ENCODE data around the gene SART1. TPM values are rescaled to one million over a fixed set of nuclear protein-coding genes. Genes with fewer than 3 reads are reported as not detected.
A peak's percentile ranks its signal among the peaks of the same experiment; 100 is the strongest.

Gene SART1
- total RNA-seq, 1 donor from 2014 or later: 36.5 TPM

GRCh38 chr11:65915101-65915820 lies 46.3 kb upstream of the SART1 start:
- peaks cover 5% of the 10 kb centered on the region for H3K36me3 ChIP-seq (ENCODE audit: insufficient read depth, low read length)
- H3K27me3 ChIP-seq (ENCODE audit: insufficient read depth, low read length): no peaks in the 10 kb centered on the region
- no peak for DNase-seq (ENCODE audit: low read depth)
- peaks cover 2% of the 10 kb centered on the region for H4K20me1 ChIP-seq (ENCODE audit: insufficient read depth, low read length)
- peaks cover 44% of the 10 kb centered on the region for H3K79me2 ChIP-seq (ENCODE audit: insufficient read depth, low read length)
- H3K4me1 ChIP-seq (ENCODE audit: insufficient read depth, low read length): peaks cover 70% of the 10 kb centered on the region
- peak overlapping the region; percentile 98 for H3K27ac Mint-ChIP-seq (ENCODE audit: unreplicated experiment)
- no peaks in the 10 kb centered on the region for H3K9me3 ChIP-seq (ENCODE audit: insufficient read depth, low read depth, low read length)
- TF ChIP-seq EZH2 (IDR thresholded peaks at IDR 0.05; ENCODE audit: insufficient read depth, low read length): no peak
- no peak for TF ChIP-seq CTCF (IDR thresholded peaks at IDR 0.05; ENCODE audit: insufficient read depth, low read depth, low read length)
- H3K27ac ChIP-seq (ENCODE audit: low read depth, low read length): peak overlapping the region; percentile 97
- H3K27me3 Mint-ChIP-seq (ENCODE audit: low read depth, unreplicated experiment): no peaks in the 10 kb centered on the region
- H3K4me3 Mint-ChIP-seq (ENCODE audit: unreplicated experiment): peak overlapping the region; percentile 31
- peaks cover 2% of the 10 kb centered on the region for H3K36me3 Mint-ChIP-seq (ENCODE audit: low read depth, unreplicated experiment)
- no peak overlapping the region for H2AFZ ChIP-seq (ENCODE audit: low read depth, low read length)
- peak overlapping the region; percentile 98 for H3K4me2 ChIP-seq (ENCODE audit: low read length)
- H3K4me3 ChIP-seq (ENCODE audit: insufficient read depth, low read depth, low read length): no peak overlapping the region
- peaks cover 34% of the 10 kb centered on the region for H3K4me1 Mint-ChIP-seq (ENCODE audit: low read depth, unreplicated experiment)
- H3K9me3 Mint-ChIP-seq (ENCODE audit: unreplicated experiment): no peaks in the 10 kb centered on the region
- FAIRE-seq: no peak
- peak overlapping the region; percentile 77 for H3K9ac ChIP-seq (ENCODE audit: low read length)

GRCh38 chr11:65915821-65916251 lies 45.7 kb upstream of the SART1 start:
- TF ChIP-seq EZH2 (IDR thresholded peaks at IDR 0.05; ENCODE audit: insufficient read depth, low read length) (no peak), CTCF (IDR thresholded peaks at IDR 0.05; ENCODE audit: insufficient read depth, low read depth, low read length) (no peak)
- H3K36me3 Mint-ChIP-seq (ENCODE audit: low read depth, unreplicated experiment): peaks cover 2% of the 10 kb centered on the region
- Histone ChIP-seq H3K4me2 (ENCODE audit: low read length) (peak overlapping the region; percentile 98), H3K36me3 (ENCODE audit: insufficient read depth, low read length) (peaks cover 8% of the 10 kb centered on the region), H3K27me3 (ENCODE audit: insufficient read depth, low read length) (no peaks in the 10 kb centered on the region), H3K9me3 (ENCODE audit: insufficient read depth, low read depth, low read length) (no peaks in the 10 kb centered on the region), H4K20me1 (ENCODE audit: insufficient read depth, low read length) (peaks cover 8% of the 10 kb centered on the region), H2AFZ (ENCODE audit: low read depth, low read length) (no peak overlapping the region), H3K4me3 (ENCODE audit: insufficient read depth, low read depth, low read length) (peak overlapping the region; percentile 11), H3K9ac (ENCODE audit: low read length) (peak overlapping the region; percentile 77), H3K4me1 (ENCODE audit: insufficient read depth, low read length) (peaks cover 76% of the 10 kb centered on the region), H3K27ac (ENCODE audit: low read depth, low read length) (peak overlapping the region; percentile 97), H3K79me2 (ENCODE audit: insufficient read depth, low read length) (peaks cover 50% of the 10 kb centered on the region)
- peaks cover 34% of the 10 kb centered on the region for H3K4me1 Mint-ChIP-seq (ENCODE audit: low read depth, unreplicated experiment)
- H3K27me3 Mint-ChIP-seq (ENCODE audit: low read depth, unreplicated experiment): no peaks in the 10 kb centered on the region
- DNase-seq (ENCODE audit: low read depth): peak; percentile 94
- H3K4me3 Mint-ChIP-seq (ENCODE audit: unreplicated experiment): no peak overlapping the region
- FAIRE-seq: peak; percentile 72
- no peaks in the 10 kb centered on the region for H3K9me3 Mint-ChIP-seq (ENCODE audit: unreplicated experiment)
- peak overlapping the region; percentile 98 for H3K27ac Mint-ChIP-seq (ENCODE audit: unreplicated experiment)

- Histone ChIP-seq H3K4me2 (ENCODE audit: low read length) (peak overlapping the region; percentile 98), H3K27me3 (ENCODE audit: insufficient read depth, low read length) (no peaks in the 10 kb centered on the region), H4K20me1 (ENCODE audit: insufficient read depth, low read length) (peaks cover 9% of the 10 kb centered on the region), H3K9ac (ENCODE audit: low read length) (peak overlapping the region; percentile 66), H3K36me3 (ENCODE audit: insufficient read depth, low read length) (peaks cover 8% of the 10 kb centered on the region), H2AFZ (ENCODE audit: low read depth, low read length) (no peak overlapping the region), H3K9me3 (ENCODE audit: insufficient read depth, low read depth, low read length) (no peaks in the 10 kb centered on the region), H3K27ac (ENCODE audit: low read depth, low read length) (peak overlapping the region; percentile 97), H3K4me3 (ENCODE audit: insufficient read depth, low read depth, low read length) (no peak overlapping the region), H3K4me1 (ENCODE audit: insufficient read depth, low read length) (peaks cover 73% of the 10 kb centered on the region), H3K79me2 (ENCODE audit: insufficient read depth, low read length) (peaks cover 53% of the 10 kb centered on the region)
- no peak for DNase-seq (ENCODE audit: low read depth)
- Mint-ChIP-seq H3K27ac (ENCODE audit: unreplicated experiment) (peak overlapping the region; percentile 98), H3K36me3 (ENCODE audit: low read depth, unreplicated experiment) (peaks cover 2% of the 10 kb centered on the region), H3K27me3 (ENCODE audit: low read depth, unreplicated experiment) (no peaks in the 10 kb centered on the region), H3K9me3 (ENCODE audit: unreplicated experiment) (no peaks in the 10 kb centered on the region), H3K4me1 (ENCODE audit: low read depth, unreplicated experiment) (peaks cover 34% of the 10 kb centered on the region), H3K4me3 (ENCODE audit: unreplicated experiment) (peak overlapping the region; percentile 76)
- TF ChIP-seq EZH2 (IDR thresholded peaks at IDR 0.05; ENCODE audit: insufficient read depth, low read length) (no peak), CTCF (IDR thresholded peaks at IDR 0.05; ENCODE audit: insufficient read depth, low read depth, low read length) (no peak)
- FAIRE-seq: no peak
Observed at GRCh38 chr11:65916391-65916790, 45.1 kb upstream of the SART1 start.
